ENCODE measurements around the gene TIMM23B. TPM values are rescaled to one million over a fixed set of nuclear protein-coding genes. Genes with fewer than 3 reads are reported as not detected.
A peak's percentile ranks its signal among the peaks of the same experiment; 100 is the strongest.
"Not testable (repeated sequence)": the region's sequence is repeated elsewhere in the genome, so short reads cannot be mapped to it uniquely, and the experiment has no call there.

Gene TIMM23B
- polyA plus RNA-seq, 1 donor from 2014 or later, result 18.5 TPM

- H3K9me3 Mint-ChIP-seq, H3K4me3 Mint-ChIP-seq, H3K27me3 Mint-ChIP-seq, H3K27ac Mint-ChIP-seq, H3K36me3 Mint-ChIP-seq, H3K4me1 Mint-ChIP-seq: not testable (repeated sequence)
Measured at GRCh38 chr10:49948737-49949136, 6.9 kb downstream of the TIMM23B start.

- H3K27me3 Mint-ChIP-seq, result not testable (repeated sequence)
Measured at GRCh38 chr10:49952006-49952405, 10.2 kb downstream of the TIMM23B start.

GRCh38 chr10:49953122-49953521, 11.3 kb downstream of the TIMM23B start:
- H3K27me3 Mint-ChIP-seq, H3K36me3 Mint-ChIP-seq, H3K4me1 Mint-ChIP-seq, H3K27ac Mint-ChIP-seq, H3K4me3 Mint-ChIP-seq, H3K9me3 Mint-ChIP-seq: not testable (repeated sequence)

More at GRCh38 chr10:49952006-49952405, 10.2 kb downstream of the TIMM23B start:
- H3K4me1 Mint-ChIP-seq, H3K4me3 Mint-ChIP-seq, H3K36me3 Mint-ChIP-seq, H3K9me3 Mint-ChIP-seq, H3K27ac Mint-ChIP-seq: not testable (repeated sequence)

- not testable (repeated sequence) for H3K27me3 Mint-ChIP-seq, H3K4me1 Mint-ChIP-seq, H3K9me3 Mint-ChIP-seq, H3K27ac Mint-ChIP-seq, H3K4me3 Mint-ChIP-seq, H3K36me3 Mint-ChIP-seq
Measured at GRCh38 chr10:49970331-49970857, 28.5 kb downstream of the TIMM23B start.

GRCh38 chr10:49971466-49971865, 29.6 kb downstream of the TIMM23B start:
- H3K4me3 Mint-ChIP-seq, H3K27ac Mint-ChIP-seq, H3K27me3 Mint-ChIP-seq, H3K36me3 Mint-ChIP-seq, H3K9me3 Mint-ChIP-seq, H3K4me1 Mint-ChIP-seq: not testable (repeated sequence)

GRCh38 chr10:49972094-49972493, 30.2 kb downstream of the TIMM23B start:
- H3K9me3 Mint-ChIP-seq, H3K4me1 Mint-ChIP-seq, H3K27me3 Mint-ChIP-seq, H3K36me3 Mint-ChIP-seq, H3K4me3 Mint-ChIP-seq, H3K27ac Mint-ChIP-seq: not testable (repeated sequence)

- H3K36me3 Mint-ChIP-seq, H3K4me1 Mint-ChIP-seq, H3K4me3 Mint-ChIP-seq, H3K27me3 Mint-ChIP-seq, H3K27ac Mint-ChIP-seq, H3K9me3 Mint-ChIP-seq: not testable (repeated sequence)
Measured at GRCh38 chr10:49977756-49978155, 35.9 kb downstream of the TIMM23B start.

- H3K27me3 Mint-ChIP-seq, H3K4me3 Mint-ChIP-seq, H3K4me1 Mint-ChIP-seq, H3K27ac Mint-ChIP-seq, H3K9me3 Mint-ChIP-seq, H3K36me3 Mint-ChIP-seq: not testable (repeated sequence)
Measured at GRCh38 chr10:49987207-49987606, 45.4 kb downstream of the TIMM23B start.

- not testable (repeated sequence) for H3K4me3 Mint-ChIP-seq, H3K27ac Mint-ChIP-seq, H3K27me3 Mint-ChIP-seq, H3K4me1 Mint-ChIP-seq, H3K36me3 Mint-ChIP-seq, H3K9me3 Mint-ChIP-seq
Measured at GRCh38 chr10:49988376-49988775, 46.5 kb downstream of the TIMM23B start, which contains the start of gene AGAP6. Gene AGAP6 (plus strand): TSS chr10:49988406. CDS start chr10:49988716, 310 bp downstream.

GRCh38 chr10:49995321-49995720, 53.5 kb downstream of the TIMM23B start:
- not testable (repeated sequence) for H3K27ac Mint-ChIP-seq, H3K36me3 Mint-ChIP-seq, H3K9me3 Mint-ChIP-seq, H3K4me3 Mint-ChIP-seq, H3K27me3 Mint-ChIP-seq, H3K4me1 Mint-ChIP-seq

GRCh38 chr10:50014024-50014423, 72.2 kb downstream of the TIMM23B start:
- not testable (repeated sequence) for H3K4me3 Mint-ChIP-seq, H3K9me3 Mint-ChIP-seq, H3K36me3 Mint-ChIP-seq, H3K27me3 Mint-ChIP-seq, H3K4me1 Mint-ChIP-seq, H3K27ac Mint-ChIP-seq

- H3K4me1 Mint-ChIP-seq, H3K9me3 Mint-ChIP-seq, H3K36me3 Mint-ChIP-seq, H3K27me3 Mint-ChIP-seq, H3K4me3 Mint-ChIP-seq: not testable (repeated sequence)
- H3K27ac Mint-ChIP-seq, result peak overlapping the region in 1 of 3 donors; percentile 1
Measured at GRCh38 chr10:50015596-50016220, 73.9 kb downstream of the TIMM23B start.

GRCh38 chr10:50016926-50017325, 75.1 kb downstream of the TIMM23B start:
- not testable (repeated sequence) for H3K36me3 Mint-ChIP-seq, H3K9me3 Mint-ChIP-seq

GRCh38 chr10:50017646-50018045, 75.8 kb downstream of the TIMM23B start:
- H3K4me1 Mint-ChIP-seq, H3K9me3 Mint-ChIP-seq: not testable (repeated sequence)

More at GRCh38 chr10:50016926-50017325, 75.1 kb downstream of the TIMM23B start:
- H3K4me3 Mint-ChIP-seq, H3K4me1 Mint-ChIP-seq, H3K27ac Mint-ChIP-seq, H3K27me3 Mint-ChIP-seq: not testable (repeated sequence)

GRCh38 chr10:50019279-50019678, 77.4 kb downstream of the TIMM23B start:
- H3K4me3 Mint-ChIP-seq, H3K36me3 Mint-ChIP-seq, H3K9me3 Mint-ChIP-seq, H3K4me1 Mint-ChIP-seq, H3K27me3 Mint-ChIP-seq: not testable (repeated sequence)
- peak overlapping the region in 1 of 3 donors; percentile 76 for H3K27ac Mint-ChIP-seq

More at GRCh38 chr10:50017646-50018045, 75.8 kb downstream of the TIMM23B start:
- not testable (repeated sequence) for H3K27ac Mint-ChIP-seq, H3K4me3 Mint-ChIP-seq, H3K27me3 Mint-ChIP-seq, H3K36me3 Mint-ChIP-seq

GRCh38 chr10:50020451-50021024, 78.7 kb downstream of the TIMM23B start:
- not testable (repeated sequence) for H3K4me1 Mint-ChIP-seq, H3K36me3 Mint-ChIP-seq, H3K9me3 Mint-ChIP-seq, H3K27me3 Mint-ChIP-seq, H3K4me3 Mint-ChIP-seq, H3K27ac Mint-ChIP-seq

Data from IgD-negative memory B cell (primary cell).